Adipocyte (in vitro differentiated cells): ENCODE data around the gene FBLN1.

ENCODE experiments used
- DNase-seq: peaks from one replicate; pipeline ENCODE4 v3.0.0-alpha.2; 2015; ENCODE audit warnings: low read depth
- H3K27me3 ChIP-seq: replicated peaks from 2 replicates; pipeline ENCODE4 v1.7.0; 2013; ENCODE audit warnings: mild to moderate bottlenecking, low read length, moderate library complexity; ENCODE audit not compliant: control insufficient read depth, insufficient read depth
- H3K36me3 ChIP-seq: 2 replicates; pipeline ENCODE4 v1.7.0; 2013; ENCODE audit warnings: low read length, mild to moderate bottlenecking, moderate library complexity; ENCODE audit not compliant: control insufficient read depth, insufficient read depth, severe bottlenecking
- H3K4me1 ChIP-seq: 2 replicates; pipeline ENCODE4 v1.7.0; 2013; ENCODE audit warnings: mild to moderate bottlenecking, low read length, moderate library complexity; ENCODE audit not compliant: control insufficient read depth, insufficient read depth
- H3K4me3 ChIP-seq: 2 replicates; pipeline ENCODE4 v1.7.0; 2013; ENCODE audit warnings: mild to moderate bottlenecking, low read length, moderate library complexity
- H3K9ac ChIP-seq: 2 replicates; pipeline ENCODE4 v1.7.0; 2013; ENCODE audit warnings: mild to moderate bottlenecking, low read length, moderate library complexity
- H3K9me3 ChIP-seq: 2 replicates; pipeline ENCODE4 v1.7.0; 2013; ENCODE audit warnings: mild to moderate bottlenecking, low read length, moderate library complexity; ENCODE audit not compliant: control insufficient read depth

The FBLN1 gene

DNA sequence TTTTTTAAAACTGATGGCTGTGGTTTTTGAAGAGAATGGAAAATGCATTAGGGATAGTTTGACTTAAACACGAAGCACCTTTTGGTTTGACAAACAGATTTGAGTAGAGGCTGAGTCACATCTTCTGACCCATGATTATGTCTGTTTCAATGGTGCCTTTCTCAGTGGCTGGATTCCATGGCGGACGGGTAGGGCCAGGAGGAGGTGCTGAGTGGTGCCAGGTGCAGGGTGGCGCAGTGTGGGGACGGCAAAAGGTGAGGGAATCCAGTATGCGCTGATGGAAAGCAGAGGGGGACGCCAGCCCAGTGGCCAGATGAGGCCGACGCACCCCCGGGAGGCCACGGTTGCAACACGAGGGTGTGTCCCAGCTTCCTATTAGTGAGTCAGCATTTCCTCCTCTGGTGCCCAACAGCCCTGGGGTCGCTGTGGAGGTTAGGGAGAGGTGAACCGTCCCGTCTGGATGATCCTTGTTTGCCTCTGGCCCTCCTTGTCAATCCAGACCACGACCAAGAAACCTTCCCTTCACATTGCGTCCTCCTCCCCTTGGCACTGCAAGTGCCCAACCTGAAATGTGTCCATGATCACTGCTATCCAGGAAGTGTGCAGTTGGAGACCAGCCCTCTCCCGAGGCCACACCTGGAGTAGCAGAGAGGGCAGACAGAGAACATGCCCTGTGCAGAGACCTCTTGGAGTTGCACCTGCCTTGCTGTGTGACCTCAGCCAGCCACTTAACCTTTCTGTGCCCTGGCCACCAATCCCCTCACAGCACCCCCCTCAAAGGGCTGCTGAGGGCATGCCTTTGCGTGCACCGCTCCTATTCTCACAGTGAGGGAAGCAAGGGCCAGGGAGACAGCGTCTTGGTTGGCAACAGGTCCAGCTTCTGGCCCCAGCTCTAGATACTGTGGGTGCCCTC lies 136.4 kb downstream of the FBLN1 start:
- Histone ChIP-seq H3K4me3 (peak overlapping the region; percentile 3), H3K27me3 (peaks cover 50% of the 10 kb centered on the region), H3K9me3 (no peaks in the 10 kb centered on the region), H3K9ac (no peak overlapping the region), H3K4me1 (peaks cover 12% of the 10 kb centered on the region), H3K36me3 (no peaks in the 10 kb centered on the region)
- peak; percentile 70 for DNase-seq

DNA sequence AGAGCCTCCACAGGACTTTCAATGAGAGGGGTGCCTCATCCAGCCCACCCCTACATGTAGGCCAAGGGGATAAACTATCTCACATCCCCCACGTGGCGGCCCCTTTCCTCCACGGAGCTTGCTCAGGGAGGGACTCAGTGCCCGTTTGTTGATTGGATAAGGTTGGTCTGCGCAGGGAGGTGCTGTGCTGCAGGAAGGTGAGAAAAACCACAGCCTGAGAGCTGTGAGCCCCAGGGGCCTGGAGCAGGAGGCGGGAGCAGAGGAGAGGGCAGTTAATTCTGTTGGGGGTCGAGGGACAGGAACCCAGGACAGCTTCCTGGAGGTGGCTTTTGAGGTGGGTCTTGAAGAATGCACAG lies 137.0 kb downstream of the FBLN1 start:
- Histone ChIP-seq H3K27me3 (peaks cover 49% of the 10 kb centered on the region), H3K36me3 (no peaks in the 10 kb centered on the region), H3K9ac (no peak overlapping the region), H3K9me3 (no peaks in the 10 kb centered on the region), H3K4me3 (no peak overlapping the region), H3K4me1 (peaks cover 12% of the 10 kb centered on the region)
- DNase-seq: no peak

DNA sequence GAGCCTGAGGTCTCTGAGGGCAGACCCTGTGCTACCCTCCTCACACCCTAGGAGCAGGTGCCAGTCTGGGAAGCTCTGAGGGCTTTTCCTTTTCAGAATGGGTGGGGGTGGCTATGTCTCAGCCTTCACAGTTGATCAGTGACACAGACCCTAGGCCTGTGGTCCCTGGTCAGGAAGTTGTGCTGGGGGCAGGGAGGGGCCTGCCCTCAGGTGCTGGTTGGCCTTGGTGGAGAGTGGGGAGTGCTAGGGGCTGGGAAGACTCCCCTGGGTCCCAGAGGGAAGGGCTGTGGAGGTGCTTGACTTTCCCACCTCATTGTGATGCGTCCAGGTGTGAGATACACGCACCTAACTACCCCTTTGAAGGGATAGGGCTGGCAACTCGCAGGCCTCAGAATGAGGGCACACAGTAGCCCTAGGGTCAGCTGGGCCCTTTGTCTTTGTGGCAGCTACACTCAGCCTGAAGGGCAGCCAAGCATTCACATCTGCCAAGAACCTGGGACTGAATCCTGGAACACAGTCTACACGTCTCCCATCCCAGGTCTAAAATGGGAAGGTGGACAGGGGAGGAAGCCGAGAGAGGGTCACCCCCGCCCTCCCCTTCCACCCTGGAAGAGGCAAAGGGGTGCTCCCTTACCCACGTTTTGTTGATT lies 137.7 kb downstream of the FBLN1 start:
- H3K9ac ChIP-seq: no peak overlapping the region
- no peaks in the 10 kb centered on the region for H3K36me3 ChIP-seq
- no peak overlapping the region for H3K4me3 ChIP-seq
- no peak for DNase-seq
- H3K9me3 ChIP-seq: no peaks in the 10 kb centered on the region
- peaks cover 50% of the 10 kb centered on the region for H3K27me3 ChIP-seq
- peaks cover 13% of the 10 kb centered on the region for H3K4me1 ChIP-seq

DNA sequence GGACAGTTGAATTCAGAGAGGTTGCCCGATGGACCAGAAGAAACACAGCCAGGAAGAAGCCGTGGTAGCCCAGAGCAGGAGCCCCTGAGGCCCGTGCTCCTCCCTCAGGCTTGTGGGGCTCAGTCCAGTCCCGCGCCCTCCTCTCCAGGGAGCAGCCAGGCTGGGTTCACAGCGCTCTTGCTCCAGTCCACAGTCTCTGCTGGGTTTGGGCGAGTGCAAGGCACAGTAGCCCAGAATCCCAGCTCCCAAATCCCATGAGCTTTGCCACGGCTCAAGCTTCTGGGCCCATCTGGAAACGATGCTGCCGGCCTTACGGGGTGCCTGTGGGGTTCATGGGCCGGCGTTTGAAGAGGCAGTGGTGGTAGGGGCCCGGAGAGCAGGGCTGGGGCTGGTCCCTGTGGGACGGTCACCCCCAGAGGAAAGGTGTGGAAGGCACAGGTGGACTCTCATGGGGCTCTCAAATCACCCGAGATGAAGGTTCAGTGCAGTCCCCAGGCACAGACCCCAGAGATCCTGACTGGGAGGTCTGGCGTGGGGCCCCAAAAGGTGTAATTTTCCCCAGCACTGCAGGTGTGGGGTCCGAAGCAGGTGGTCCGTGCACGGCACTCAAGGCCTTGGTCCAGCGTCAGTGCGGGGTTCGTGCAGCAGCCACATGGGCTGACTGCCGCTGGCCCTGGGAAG lies 138.4 kb downstream of the FBLN1 start:
- H3K9me3 ChIP-seq: no peaks in the 10 kb centered on the region
- H3K9ac ChIP-seq: no peak overlapping the region
- H3K36me3 ChIP-seq: no peaks in the 10 kb centered on the region
- peaks cover 14% of the 10 kb centered on the region for H3K4me1 ChIP-seq
- DNase-seq: no peak
- no peak overlapping the region for H3K4me3 ChIP-seq
- H3K27me3 ChIP-seq: peaks cover 49% of the 10 kb centered on the region

DNA sequence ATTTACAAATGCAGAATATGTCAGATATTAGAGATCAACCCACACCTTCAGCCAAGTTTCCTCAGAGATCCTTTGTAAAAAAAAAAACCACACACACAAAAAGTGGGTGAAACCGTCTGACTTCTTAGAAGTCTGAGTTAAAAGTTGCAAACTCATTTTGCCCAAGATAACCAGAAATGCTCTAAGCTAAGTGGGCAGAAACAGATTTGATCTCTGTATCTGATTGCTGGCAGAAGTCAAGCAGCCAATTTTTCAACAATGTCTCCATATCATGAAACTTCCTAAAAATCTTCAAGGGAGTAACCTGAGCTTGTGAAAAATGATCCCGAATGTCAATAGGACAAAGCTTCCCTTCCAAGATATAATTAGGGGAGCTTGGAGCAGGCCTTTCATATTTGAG lies 140.3 kb downstream of the FBLN1 start:
- Histone ChIP-seq H3K9me3 (no peaks in the 10 kb centered on the region), H3K4me1 (peaks cover 14% of the 10 kb centered on the region), H3K4me3 (no peak overlapping the region), H3K36me3 (no peaks in the 10 kb centered on the region), H3K27me3 (peaks cover 52% of the 10 kb centered on the region), H3K9ac (no peak overlapping the region)
- no peak for DNase-seq

DNA sequence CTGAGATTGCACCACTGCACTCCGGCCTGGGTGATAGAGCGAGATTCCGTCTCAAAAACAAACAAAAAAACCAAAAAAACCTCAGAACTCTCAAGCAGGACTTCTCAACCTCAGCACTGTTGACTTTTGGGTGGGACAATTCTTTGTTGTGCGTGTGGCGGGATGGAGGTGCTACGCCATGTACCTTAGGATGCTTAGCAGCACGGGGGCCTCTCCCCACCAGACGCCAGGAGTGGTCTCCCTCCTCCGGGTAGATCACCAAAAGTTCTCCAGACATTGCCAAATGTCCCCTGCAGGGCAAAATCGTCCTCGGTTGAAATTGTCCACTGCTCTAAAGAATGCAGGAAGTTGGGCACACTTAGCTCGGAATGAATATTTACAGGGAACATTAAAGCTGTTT lies 142.0 kb downstream of the FBLN1 start:
- Histone ChIP-seq H3K36me3 (no peaks in the 10 kb centered on the region), H3K4me1 (peaks cover 2% of the 10 kb centered on the region), H3K9ac (no peak overlapping the region), H3K9me3 (no peaks in the 10 kb centered on the region), H3K27me3 (peaks cover 64% of the 10 kb centered on the region), H3K4me3 (no peak overlapping the region)
- DNase-seq: no peak

DNA sequence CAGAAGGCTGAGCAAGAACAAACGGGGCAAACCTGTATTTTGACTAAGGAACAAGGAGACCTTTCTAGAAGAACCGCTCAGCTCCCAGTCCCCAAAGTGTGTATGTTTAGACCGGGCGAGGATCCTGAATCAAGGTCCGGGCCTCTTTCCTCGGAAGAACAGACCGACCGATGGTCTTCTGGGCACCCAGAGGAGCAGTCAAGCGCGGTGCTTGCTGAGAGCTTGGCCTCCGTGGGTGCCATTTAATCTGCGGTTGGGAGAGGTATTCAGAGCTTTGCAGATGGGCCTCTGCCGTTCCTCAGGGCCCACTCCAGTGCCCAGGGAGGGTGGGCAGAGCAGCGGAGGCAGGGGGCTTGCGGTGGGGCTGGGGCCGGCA lies 142.5 kb downstream of the FBLN1 start:
- Histone ChIP-seq H3K36me3 (no peaks in the 10 kb centered on the region), H3K27me3 (peaks cover 67% of the 10 kb centered on the region), H3K9me3 (no peaks in the 10 kb centered on the region), H3K9ac (no peak overlapping the region), H3K4me1 (peaks cover 2% of the 10 kb centered on the region), H3K4me3 (no peak overlapping the region)
- no peak for DNase-seq

DNA sequence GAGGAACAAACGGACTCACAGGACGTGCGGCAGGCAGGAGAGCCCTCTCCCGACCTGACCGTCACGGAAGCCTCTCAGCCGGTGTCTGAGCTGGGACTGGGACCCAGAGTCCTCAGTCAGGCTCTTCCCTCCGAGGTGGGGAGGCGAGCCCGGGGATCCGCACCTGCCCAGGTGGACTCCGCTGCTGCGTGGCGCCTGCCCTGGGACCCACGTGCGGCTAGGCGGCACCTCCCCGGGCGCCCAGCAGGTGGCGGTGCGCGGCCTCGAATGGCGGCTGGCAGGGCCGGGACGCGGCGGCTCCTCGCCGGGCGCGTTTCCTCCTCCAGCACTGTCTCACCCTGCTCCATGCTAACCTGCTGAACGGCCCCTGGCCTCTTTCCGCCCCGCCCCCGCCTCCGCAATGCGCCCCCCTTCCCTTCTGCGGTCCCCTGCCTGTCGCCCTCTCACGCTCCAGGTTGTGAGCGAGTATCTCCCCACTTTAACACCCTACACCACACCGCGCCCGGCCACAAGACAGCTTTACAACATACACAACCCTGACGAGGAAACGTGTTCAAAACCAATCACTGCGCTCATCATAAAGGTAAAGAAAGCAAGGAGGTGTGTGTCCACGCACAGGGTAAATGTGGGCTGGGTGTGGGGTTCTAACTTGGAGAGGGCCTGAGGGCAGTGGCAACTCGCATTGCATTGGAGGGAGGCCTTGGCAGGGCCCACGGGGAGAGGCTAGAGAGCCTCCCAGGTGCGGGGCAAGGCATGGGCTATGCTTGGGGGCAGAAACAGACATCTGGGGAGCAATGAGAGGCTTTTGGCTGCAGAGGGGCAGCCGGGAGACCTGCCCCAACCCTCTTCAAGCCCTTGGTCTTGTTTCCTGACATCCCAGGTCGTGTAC lies 143.1 kb downstream of the FBLN1 start:
- Histone ChIP-seq H3K4me1 (peaks cover 2% of the 10 kb centered on the region), H3K36me3 (no peaks in the 10 kb centered on the region), H3K9me3 (no peaks in the 10 kb centered on the region), H3K4me3 (no peak overlapping the region), H3K27me3 (peaks cover 72% of the 10 kb centered on the region), H3K9ac (no peak overlapping the region)
- DNase-seq: peak; percentile 84

DNA sequence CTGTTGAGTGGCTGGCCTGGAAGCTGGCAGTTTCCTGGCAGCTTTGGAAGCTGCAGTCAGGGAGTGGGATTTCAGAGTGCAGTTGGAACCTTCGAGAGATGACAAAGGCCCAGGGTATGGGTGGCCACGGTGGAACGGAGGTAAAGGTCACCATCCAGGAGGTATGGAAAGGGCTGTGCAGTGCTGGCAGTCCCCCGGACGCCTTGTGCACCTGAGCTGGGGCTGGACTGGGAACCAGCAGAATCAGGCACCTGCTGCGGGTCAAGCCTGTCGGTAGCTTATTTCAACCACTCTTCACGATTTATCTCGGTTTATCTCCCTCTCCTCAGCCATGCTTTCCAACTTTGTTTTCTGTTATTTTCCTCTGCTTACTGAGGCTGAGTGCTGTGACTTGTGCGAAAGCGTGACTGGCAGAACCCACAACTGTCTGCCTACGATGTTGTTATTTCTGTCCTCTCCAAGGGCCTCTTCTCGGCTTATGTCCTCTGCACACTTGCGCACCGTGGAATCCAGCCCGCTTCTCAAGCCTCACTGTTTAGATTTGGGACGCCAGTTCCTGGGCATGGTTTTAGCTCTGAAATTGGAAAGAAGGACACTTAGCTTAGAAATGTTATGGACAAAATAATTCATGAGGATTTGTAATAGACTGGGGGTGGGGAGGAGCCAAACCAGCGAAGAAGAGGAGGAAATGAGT lies 145.0 kb downstream of the FBLN1 start:
- H3K36me3 ChIP-seq: no peaks in the 10 kb centered on the region
- no peak for DNase-seq
- H3K4me3 ChIP-seq: no peak overlapping the region
- H3K4me1 ChIP-seq: peaks cover 2% of the 10 kb centered on the region
- no peaks in the 10 kb centered on the region for H3K9me3 ChIP-seq
- H3K27me3 ChIP-seq: peaks cover 66% of the 10 kb centered on the region
- H3K9ac ChIP-seq: no peak overlapping the region

DNA sequence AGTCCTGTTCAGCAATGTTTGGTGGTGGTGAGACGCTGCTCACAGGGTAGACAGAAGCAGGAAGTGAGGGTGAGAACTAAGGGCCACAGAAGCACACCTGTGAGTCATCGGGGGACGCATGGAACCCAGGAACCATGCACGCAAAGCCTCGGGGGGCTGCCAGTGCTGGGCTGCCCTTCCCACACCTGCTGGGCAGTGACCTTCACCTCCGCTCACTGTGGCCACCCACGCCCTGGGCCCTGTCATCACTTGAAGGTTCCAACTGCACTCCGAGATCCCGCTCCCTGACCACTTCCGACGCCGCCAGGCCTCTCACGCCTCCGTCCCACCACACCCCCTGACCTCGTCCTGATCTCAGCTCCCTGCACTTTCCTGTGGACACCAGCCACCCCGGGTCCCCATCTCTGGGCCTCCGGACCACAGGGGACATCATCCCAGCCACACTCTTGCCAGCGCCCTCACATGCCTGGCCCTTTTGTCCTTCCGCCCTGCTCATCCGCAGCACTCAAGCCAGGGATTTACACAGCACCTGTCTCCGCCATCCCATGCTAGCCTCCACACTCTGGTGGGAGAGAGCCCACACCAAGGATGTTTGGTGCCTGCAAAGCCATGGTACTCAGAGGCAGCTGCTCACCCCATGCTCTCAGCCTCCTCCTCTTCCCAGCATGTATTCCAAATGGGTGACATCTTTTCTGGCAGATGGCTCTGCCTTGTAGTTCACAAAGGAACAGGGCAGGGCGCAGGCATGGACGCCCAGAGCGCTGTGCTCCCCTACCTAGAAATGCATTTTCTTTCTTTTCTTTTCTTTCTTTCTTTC lies 145.8 kb downstream of the FBLN1 start:
- Histone ChIP-seq H3K4me1 (peaks cover 2% of the 10 kb centered on the region), H3K4me3 (no peak overlapping the region), H3K9me3 (no peaks in the 10 kb centered on the region), H3K9ac (no peak overlapping the region), H3K27me3 (peaks cover 62% of the 10 kb centered on the region), H3K36me3 (no peaks in the 10 kb centered on the region)
- DNase-seq: no peak
